NB4 (cell line): ENCODE measurements around the gene ZNF530.

Source experiments
- DNase-seq: peaks from one replicate; pipeline ENCODE4 v3.0.0; 2010; ENCODE audit warnings: low read depth
- H3K4me3 ChIP-seq: one replicate; pipeline ENCODE4 v1.5.1; 2011; ENCODE audit warnings: mild to moderate bottlenecking, low read depth, low read length, moderate library complexity
- CTCF ChIP-seq: IDR thresholded peaks from one replicate; pipeline ENCODE4 v1.5.1; 2012; ENCODE audit warnings: low read depth, low read length
- MYC ChIP-seq: IDR thresholded peaks from 2 replicates; pipeline ENCODE4 v1.6.1; 2011; ENCODE audit warnings: low read depth, low read length
- POLR2A ChIP-seq: IDR thresholded peaks from 2 replicates; pipeline ENCODE4 v1.6.1; 2011; ENCODE audit warnings: mild to moderate bottlenecking; ENCODE audit not compliant: insufficient read length; ENCODE audit errors: extremely low read depth
- TF ChIP-seq, protein P1 (sequence below): IDR thresholded peaks from 2 replicates; pipeline ENCODE4 v1.6.1; 2011; ENCODE audit warnings: low read depth, low read length

The ZNF530 gene

DNA sequence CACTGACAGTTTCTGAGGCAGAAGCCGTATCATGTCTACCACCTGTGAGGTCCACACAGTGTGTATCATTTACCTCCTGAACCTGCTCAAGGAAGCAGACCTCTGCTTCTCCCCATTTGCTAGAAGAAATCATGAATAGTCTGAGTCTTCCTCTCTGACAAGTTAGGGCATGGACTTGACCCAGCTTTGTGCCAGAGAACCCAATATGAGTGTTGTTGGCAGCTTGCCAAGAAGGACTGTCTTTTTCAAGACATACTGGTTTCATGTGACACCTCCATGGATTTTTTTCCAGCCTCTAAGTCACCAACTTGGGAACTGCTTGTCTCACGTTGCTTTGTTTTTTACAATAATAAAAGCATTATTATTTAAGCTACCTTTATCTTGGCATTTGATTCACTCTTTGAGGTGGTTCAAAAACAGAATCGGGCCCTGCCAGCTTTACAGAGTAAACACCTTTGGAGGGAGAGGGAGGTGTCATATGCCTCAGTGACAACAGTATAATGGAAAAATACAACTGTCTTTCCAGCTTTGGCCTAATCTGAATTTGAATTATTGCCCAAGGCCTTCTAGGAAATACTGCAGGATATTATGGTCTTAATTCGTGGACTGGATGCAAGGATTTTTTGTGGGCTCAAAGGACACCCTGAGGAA, 42.8 kb downstream of the ZNF530 start:
- no peak overlapping the region for H3K4me3 ChIP-seq
- TF ChIP-seq CTCF (no peak), MYC (no peak), POLR2A (no peak)
- TF ChIP-seq, protein P1, sequence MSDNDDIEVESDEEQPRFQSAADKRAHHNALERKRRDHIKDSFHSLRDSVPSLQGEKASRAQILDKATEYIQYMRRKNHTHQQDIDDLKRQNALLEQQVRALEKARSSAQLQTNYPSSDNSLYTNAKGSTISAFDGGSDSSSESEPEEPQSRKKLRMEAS, result no peak
- DNase-seq, result no peak

DNA sequence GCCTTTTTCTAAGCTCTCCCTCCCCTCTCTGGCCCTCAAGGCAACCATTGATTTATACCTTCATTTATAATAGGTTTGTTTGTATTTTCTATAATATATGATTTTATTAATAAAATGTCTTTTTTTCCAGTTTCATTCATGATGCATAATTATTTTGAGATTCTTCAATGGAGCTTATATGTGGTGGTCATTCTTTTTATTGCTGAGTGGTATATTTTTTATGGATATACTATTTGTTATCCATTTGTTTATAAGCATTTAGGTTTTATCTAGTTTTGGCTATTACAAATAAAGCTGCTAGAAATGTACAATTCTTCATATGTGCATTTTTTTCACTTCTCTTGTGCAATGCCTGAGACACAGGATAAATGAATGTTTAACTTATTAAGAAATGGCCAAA, 44.0 kb downstream of the ZNF530 start:
- DNase-seq, result no peak
- TF ChIP-seq CTCF (no peak), MYC (no peak)
- TF ChIP-seq, protein P1, result no peak
- no peak overlapping the region for H3K4me3 ChIP-seq

DNA sequence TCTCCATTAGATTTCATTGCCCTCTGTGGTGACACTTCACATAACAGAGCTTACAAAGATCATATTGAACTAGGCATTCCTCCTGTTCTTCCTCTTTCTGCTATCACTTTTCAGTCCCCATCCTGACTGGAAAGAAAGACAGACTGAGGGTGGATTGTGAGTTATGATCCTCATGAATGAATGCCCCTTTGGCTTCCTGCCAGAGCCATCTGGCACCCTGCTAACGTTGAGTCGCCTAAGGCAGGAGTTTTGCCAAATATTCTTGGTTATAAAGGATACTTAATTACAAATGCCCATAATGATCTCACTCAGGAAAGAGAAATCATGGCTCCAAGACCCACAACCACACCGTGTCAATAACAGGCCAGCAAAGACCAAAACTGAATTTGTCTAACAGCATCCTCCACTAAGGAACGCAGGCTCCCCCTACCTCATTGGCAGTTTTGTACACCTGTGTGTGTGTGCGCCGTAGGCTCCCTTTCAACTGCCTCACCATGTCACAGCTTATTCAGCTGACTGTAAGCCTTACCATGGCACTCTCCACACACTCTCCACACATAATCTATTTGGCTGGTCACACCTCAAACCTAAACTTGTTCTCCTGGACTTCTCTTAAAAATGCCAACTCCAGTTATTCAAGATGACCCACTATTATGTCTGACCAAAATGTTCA, 48.8 kb downstream of the ZNF530 start:
- TF ChIP-seq MYC (no peak), CTCF (no peak), POLR2A (no peak)
- TF ChIP-seq, protein P1, result no peak
- no peak for DNase-seq
- no peak overlapping the region for H3K4me3 ChIP-seq

DNA sequence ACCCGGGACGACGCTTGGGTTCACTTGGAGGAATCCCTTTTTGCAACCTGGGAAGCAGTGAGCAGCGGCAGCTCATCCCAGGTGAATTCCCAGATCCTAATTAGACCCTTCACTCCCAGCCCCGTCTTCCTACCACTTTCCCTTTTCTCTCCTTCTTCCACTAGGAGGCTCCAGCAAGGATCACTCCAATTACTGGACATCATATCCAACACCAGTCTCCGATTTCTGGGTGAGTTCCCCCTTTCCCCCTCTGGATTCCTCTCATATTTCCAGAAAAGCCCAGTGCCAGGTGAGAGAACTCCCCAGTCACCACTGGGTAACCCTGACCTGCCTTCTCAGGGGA, 51.9 kb downstream of the ZNF530 start:
- TF ChIP-seq MYC (no peak), CTCF (no peak), POLR2A (no peak)
- TF ChIP-seq, protein P1, result no peak
- no peak for DNase-seq
- H3K4me3 ChIP-seq, result no peak overlapping the region

DNA sequence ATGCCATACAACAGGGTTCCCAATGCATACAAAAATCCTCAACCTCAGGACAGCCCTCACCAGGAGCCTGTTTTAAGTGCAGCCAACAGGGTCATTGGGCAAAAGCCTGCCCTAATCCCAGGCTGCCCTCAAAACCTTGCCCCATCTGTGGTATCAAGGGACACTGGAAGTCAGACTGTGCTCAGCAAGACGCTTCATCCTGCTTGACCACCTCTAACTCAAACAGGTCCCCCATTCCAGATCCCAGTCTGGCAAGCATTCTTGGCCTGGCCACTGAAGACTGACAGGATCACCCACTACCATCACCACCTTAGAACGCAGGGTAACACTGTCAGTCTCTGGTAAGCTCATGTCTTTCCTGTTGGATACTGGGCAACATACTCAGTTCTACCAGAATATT, 54.0 kb downstream of the ZNF530 start:
- no peak overlapping the region for H3K4me3 ChIP-seq
- no peak for TF ChIP-seq MYC
- TF ChIP-seq CTCF, result no peak
- TF ChIP-seq POLR2A, result no peak
- TF ChIP-seq, protein P1, result no peak
- DNase-seq, result no peak

DNA sequence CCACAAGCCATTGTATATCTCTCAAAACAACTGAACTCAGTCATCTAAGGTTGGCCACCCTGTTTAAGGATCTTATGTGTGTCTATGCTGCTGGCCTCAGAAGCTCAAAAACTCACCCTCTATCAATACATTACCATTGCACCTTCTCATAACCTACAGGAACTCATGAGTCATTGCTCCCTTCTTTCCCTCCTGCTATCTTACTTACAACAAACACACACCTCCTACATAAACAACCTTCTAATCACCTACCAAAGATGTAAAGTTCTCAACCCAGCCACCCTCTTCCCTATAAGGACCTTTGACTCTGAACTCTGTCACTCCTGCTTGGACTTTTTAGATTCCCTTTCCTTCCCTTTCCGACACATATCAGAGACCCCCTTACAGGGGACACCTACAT, 55.8 kb downstream of the ZNF530 start:
- TF ChIP-seq MYC, result no peak
- TF ChIP-seq POLR2A, result no peak
- TF ChIP-seq, protein P1, result no peak
- TF ChIP-seq CTCF, result no peak
- no peak for DNase-seq
- no peak overlapping the region for H3K4me3 ChIP-seq
